H7 (cell line): ENCODE measurements around the gene MAPK7. TPM values are rescaled to one million over a fixed set of nuclear protein-coding genes. Genes with fewer than 3 reads are reported as not detected.
"Not testable (repeated sequence)": the region's sequence is repeated elsewhere in the genome, so short reads cannot be mapped to it uniquely, and the experiment has no call there.

ENCODE experiments used
- DNase-seq: peaks from one replicate; pipeline ENCODE4 v3.0.0; 2012
- H3K27me3 ChIP-seq: 2 replicates; pipeline ENCODE4 v1.6.0; 2011; ENCODE audit warnings: mild to moderate bottlenecking, low read length; ENCODE audit not compliant: control insufficient read depth, insufficient read depth
- H3K36me3 ChIP-seq: replicated peaks from 2 replicates; pipeline ENCODE4 v1.5.1; 2011; ENCODE audit warnings: low read length; ENCODE audit not compliant: control insufficient read depth, insufficient read depth
- H3K4me3 ChIP-seq: 2 replicates; pipeline ENCODE4 v1.5.1; 2011; ENCODE audit warnings: low read depth, mild to moderate bottlenecking, control low read depth, low read length, moderate library complexity; ENCODE audit not compliant: insufficient read depth
- total RNA-seq: library from RNA; depleted of rRNA; stranded (reverse); fragments of >200 nt; shearing (Covaris generic); gene quantifications from 2 replicates; pipeline ENCODE4 v1.2.3, GENCODE V29; 2014

MAPK7 gene
- total RNA-seq, 1 experiment from 2014 or later = 26.1 TPM

DNA sequence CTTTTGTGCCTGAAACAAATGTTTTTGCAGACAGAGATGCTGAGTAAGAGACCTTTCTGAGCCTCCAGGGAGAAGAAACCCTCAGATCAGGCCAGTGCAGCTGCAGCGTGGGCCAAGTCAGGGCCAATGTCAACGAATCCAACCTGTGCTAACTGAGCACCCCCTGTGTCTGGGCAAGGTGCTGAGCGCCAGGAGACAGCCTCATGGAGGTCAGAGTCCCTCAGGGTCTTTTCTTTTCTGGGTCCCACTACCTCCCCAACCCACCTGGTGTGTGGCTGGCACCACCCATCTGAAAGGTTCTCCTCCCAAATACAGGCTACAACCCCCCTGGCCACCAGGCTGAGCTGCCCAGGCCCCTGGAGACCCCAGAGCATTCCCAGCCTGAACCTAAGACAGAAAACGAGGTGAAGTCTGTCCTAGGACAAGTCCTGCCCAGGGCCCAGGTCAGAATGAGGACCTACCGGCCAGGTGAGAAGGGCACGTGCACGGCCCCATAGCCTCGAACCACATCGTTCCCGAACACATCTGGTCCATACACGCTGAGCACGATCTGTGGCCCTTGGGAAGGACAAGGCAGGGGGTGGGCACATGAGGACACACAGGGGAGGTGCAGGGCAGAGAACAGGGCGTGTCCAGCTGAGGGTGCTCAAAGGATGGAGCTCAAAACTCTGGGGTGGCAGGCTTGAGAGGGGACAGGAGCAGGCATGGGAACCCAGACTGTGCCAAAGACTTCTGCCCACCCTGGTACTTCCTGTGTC lies 30.8 kb upstream of the MAPK7 start:
- Histone ChIP-seq H3K36me3 (peaks cover 2% of the 10 kb centered on the region), H3K4me3 (no peak overlapping the region), H3K27me3 (no peaks in the 10 kb centered on the region)
- DNase-seq = peak; percentile 16

DNA sequence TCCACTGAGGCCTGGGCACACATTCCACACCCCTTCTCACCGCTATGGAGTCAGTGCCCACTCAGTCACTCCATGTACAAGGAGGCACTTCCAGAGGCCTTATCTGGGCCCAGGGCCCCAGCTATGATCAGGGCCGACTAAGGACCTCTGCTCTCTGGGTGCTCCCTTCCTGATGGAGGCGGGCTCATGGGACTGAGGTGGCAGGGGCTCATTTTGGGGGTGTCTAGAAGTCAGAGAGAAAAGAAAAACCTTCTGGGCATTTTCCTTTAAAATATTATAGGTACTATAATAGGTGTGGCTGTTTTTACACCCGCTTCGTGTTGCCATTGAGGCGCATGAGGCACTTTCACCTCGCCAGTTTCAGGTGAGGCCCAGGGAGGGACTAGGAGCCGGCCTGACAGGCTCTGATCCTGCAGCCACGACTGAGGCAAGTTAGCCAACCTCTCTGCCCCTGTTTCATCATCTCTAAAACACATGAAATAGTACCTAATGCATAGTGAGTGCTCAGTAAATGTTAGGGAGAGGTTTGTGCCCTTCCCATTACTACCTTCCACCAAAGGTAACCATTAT lies 30.1 kb upstream of the MAPK7 start:
- peaks cover 2% of the 10 kb centered on the region for H3K36me3 ChIP-seq
- H3K4me3 ChIP-seq = no peak overlapping the region
- peak; percentile 10 for DNase-seq
- H3K27me3 ChIP-seq = no peaks in the 10 kb centered on the region

DNA sequence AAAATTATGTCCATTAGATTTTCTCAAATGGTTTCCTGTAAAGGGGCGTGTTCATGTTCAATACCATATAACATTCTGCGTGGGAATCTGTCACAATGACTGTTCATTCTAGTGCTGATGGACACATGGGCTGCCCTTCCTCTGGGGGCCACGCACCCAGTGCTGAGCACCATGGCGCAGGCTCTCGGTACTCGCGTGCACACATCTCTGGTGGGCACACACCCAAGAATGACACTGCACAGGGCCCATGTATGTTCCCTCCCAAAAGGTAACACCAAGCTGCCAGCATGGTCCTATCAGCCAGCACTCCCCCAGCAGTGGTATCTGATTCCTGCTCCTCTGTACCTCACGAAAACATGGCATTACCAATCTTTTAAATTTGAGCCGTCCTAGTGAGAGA lies 29.5 kb upstream of the MAPK7 start:
- peaks cover 2% of the 10 kb centered on the region for H3K36me3 ChIP-seq
- H3K27me3 ChIP-seq = no peaks in the 10 kb centered on the region
- DNase-seq = no peak
- no peak overlapping the region for H3K4me3 ChIP-seq

DNA sequence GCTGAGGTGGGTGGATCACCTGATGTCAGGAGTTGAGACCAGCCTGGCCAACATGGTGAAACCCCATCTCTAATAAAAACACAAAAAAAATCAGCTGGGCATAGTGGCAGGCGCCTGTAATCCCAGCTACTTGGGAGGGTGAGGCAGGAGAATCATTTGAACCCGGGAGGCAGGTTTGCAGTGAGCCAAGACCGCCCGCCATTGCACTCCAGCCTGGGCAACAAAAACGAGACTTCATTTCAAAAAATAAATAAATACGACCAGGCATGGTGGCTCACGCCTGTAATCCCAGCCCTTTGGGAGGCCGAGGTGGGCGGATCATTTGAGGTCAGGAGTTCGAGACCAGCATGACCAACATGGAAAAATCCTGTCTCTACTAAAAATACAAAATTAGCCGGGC lies 24.9 kb upstream of the MAPK7 start:
- DNase-seq, H3K4me3 ChIP-seq, H3K27me3 ChIP-seq, H3K36me3 ChIP-seq: not testable (repeated sequence)

DNA sequence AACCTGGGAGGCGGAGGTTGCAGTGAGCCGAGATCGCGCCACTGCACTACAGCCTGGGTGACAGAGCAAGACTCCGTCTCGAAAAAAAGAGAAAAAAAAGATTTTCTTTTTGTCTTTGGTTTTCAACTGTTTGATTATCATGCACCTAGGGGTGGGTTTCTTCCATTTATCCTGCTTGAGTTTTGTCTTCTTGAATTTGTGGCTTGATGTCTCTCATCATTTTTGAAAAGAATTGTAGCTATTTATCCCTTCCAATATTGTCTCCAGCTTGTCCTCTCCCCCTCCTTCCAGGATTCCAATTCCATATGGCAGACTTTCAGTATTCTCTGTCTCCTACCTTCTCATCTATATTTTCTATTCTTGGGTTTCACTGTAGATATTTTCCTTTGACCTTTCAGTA lies 23.6 kb upstream of the MAPK7 start:
- Histone ChIP-seq H3K4me3 (no peak overlapping the region), H3K36me3 (peaks cover 9% of the 10 kb centered on the region), H3K27me3 (no peaks in the 10 kb centered on the region)
- DNase-seq = no peak

DNA sequence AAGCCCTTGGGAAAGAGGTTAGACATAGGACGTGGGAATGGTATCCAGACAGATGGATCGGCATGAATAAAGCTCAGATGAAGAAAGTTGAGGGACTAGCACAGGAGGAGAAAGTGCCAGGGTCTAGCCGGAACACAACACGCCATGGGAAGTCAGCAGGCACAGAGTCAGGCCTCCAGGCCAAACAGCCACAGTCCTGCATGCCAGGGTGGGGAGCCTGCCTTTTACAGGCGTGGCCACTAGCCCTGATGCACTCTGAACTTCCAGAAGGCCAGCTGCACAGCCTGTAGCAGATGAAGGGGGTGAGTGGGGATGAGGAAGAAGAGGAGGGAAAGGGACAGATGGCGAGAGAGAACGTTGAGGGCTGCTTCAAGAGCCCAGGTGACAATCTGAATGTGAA lies 20.9 kb upstream of the MAPK7 start:
- no peaks in the 10 kb centered on the region for H3K27me3 ChIP-seq
- no peak for DNase-seq
- H3K36me3 ChIP-seq = peaks cover 9% of the 10 kb centered on the region
- no peak overlapping the region for H3K4me3 ChIP-seq

DNA sequence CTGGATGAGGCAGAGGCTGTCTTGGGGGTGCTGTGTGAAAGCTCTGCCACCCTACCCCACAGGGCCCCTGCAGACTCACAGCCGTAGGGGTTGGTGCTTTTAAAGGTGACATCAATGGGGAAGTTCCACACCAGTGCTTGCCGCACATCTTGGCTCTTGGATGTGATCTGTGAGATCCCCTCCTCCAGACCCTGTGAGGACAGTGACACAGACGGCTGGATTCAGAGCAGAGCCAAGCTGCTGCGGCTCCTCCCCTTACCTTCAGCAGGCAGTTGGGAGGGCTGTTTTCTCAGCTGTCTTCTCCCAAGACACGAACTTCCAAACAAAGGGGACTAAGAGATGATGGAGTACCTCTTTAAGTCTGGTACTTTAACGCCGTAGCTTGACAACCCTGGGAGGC lies 20.5 kb upstream of the MAPK7 start:
- DNase-seq = no peak
- Histone ChIP-seq H3K4me3 (no peak overlapping the region), H3K27me3 (no peaks in the 10 kb centered on the region), H3K36me3 (peaks cover 9% of the 10 kb centered on the region)

DNA sequence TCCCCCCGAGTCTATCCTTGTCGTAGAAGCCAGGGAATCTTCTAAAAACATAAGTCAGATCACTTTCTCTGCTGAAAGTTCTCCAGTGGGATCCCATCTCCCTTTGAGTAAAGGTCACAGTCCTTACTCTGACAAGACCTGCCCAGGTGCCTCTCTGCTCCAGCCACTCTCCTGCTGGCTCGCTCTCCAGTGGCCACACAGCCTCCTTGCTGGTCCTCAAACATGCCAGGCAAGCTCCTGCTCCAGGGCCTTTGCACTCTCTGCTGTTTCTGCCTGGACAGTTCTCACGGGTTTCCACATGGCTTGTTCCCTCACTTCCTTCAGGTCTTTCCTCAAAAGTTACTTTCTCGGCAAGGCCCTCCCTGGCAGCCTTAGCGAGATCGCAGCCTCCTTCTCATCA lies 19.1 kb upstream of the MAPK7 start:
- H3K36me3 ChIP-seq = peaks cover 9% of the 10 kb centered on the region
- no peaks in the 10 kb centered on the region for H3K27me3 ChIP-seq
- DNase-seq = no peak
- no peak overlapping the region for H3K4me3 ChIP-seq

DNA sequence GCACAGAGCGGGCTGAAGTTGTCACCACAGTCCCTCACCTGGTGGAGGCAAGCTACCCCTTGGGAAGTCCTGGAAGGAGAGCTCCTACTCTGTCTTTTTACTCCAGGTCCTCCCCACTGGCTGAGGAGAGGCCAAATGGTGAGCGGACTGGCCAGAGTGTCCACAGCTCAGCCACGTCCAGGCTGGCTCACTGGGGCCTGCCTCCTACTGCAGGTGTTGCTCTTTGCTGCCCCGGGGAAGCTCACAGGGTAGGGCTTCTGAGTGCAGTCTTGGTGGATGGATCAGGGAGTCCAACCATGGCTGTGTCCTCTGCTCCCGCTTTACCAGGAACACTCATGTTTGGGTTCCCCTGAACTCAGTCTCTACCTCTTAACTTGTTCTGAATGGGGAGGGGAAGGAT lies 18.4 kb upstream of the MAPK7 start:
- peaks cover 9% of the 10 kb centered on the region for H3K36me3 ChIP-seq
- DNase-seq = no peak
- H3K27me3 ChIP-seq = no peaks in the 10 kb centered on the region
- H3K4me3 ChIP-seq = no peak overlapping the region

DNA sequence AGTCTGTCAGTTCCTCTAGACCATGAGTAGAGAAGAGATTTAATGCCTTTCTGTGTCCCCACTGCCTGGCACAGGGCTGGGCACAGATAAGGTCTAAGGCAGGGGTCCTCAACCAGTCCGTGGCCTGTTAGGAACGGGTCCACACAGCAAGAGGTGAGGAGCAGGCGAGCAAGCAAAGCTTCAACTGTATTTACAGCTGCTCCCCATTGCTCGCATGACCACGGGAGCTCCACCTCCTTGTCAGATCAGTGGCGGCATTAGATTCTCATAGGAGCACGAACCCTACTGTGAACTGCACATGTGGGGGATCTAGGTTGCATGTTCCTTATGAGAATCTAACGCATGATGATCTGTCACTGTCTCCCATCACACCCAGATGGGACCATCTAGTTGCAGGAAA lies 17.5 kb upstream of the MAPK7 start:
- no peak for DNase-seq

DNA sequence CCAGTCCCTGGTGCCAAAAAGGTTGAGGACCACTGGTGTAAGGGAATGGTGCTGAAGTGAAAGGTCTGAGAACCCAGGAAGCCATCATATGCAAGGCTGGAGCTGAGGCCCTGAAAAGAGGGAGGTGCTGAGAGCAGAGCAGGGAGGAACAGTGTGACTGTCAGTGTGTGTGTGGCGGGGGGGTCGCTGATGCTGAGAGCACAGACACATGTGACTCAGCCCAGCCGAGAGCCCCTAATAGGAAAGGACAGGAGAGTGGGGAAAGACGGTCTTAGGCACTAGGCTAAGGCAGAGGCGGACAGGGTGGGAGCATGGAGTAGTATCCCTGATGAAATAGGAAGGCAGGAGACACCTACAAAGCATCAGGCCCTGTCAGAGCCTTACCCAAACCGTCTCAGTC lies 17.0 kb upstream of the MAPK7 start:
- DNase-seq = no peak

More for the DNA sequence above, 17.5 kb upstream of the MAPK7 start:
- Histone ChIP-seq H3K4me3 (no peak overlapping the region), H3K27me3 (no peaks in the 10 kb centered on the region), H3K36me3 (peaks cover 9% of the 10 kb centered on the region)

DNA sequence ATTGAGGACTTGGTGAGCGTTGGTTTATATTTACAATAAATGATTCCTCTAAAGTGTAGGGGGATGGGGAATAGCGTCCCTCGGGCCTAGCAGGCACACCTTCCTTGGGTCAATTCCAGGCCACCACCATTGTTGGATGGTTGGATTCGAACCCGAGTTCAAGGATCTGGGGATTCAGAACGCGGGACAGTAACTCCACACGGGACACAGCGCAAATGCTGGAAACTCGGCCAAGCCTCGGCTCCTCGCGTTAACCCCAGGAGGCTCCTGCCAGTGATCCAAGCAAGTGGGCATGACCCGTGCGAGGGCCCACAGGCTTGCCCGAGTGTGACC lies 16.4 kb upstream of the MAPK7 start:
- peak overlapping the region; percentile 71 for H3K4me3 ChIP-seq
- H3K36me3 ChIP-seq = peaks cover 9% of the 10 kb centered on the region
- H3K27me3 ChIP-seq = no peaks in the 10 kb centered on the region
- DNase-seq = no peak

More for the DNA sequence above, 17.0 kb upstream of the MAPK7 start:
- H3K4me3 ChIP-seq = peak overlapping the region; percentile 71; the same call in 1 of the 2 replicates
- H3K27me3 ChIP-seq = no peaks in the 10 kb centered on the region
- H3K36me3 ChIP-seq = peaks cover 9% of the 10 kb centered on the region

DNA sequence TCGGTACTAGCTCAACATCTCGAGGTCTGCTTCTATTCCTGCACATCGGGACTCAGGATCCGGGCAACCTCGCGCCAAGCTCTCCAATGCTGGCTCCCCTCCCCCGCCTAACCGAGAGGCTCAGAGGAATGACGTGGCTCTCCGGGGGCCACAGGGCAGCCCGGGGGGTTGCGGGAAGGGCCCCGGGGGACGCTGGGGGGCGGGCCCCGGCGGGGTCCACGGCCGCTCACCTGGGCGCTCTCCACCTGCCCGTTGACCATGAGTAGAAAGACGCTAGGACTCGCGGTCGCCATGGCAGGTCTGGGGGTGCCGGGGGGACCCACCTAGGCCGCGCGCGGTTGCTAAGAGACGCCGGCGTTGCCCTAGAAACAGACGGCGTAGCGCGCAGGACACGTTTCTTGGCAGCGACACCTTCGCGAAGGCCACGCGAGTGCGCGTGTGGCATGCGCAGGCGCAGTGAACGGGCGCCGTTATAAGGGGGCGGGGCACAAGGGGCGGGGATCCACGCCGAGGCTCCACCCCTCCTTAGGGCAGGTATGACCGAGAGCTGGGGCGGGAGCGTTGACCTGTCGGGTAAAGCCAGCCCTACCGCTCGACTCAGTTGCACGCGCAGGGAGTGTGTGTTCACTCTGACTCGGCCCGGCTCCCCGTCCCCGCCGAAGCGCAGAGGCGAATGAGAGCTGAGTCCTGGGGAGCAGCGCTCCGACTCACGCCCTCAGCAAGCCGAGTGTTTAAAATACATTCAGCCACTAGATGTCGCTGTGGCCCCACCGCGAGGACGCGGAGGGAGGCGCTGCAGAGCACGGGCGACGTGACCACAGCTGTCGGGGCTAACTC lies 15.8 kb upstream of the MAPK7 start, which contains the start of gene B9D1:
B9D1 (minus strand) TSS at position 447 of the 837 bp plus-strand sequence; CDS start at position 293, 154 bp downstream.
- Histone ChIP-seq H3K36me3 (peaks cover 5% of the 10 kb centered on the region), H3K4me3 (peak within 1 kb of the TSS; percentile 71), H3K27me3 (no peaks in the 10 kb centered on the region)
- peak; percentile 98 for DNase-seq

DNA sequence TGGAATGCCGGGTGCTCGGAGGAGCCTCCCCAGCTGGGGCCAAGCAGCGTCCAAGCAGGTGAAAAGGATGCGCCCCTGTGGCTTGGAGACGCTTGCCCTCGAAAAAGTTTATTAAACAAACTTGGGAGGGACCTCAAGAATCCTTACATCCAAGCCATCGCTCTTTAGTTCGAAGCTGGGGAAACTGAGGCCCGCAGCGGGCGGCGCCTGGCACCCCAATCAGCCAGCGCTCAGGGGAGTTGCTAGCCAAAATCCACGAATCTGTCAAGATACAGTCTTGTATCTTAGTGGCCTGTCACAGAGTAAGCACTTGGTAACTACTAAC lies 15.2 kb upstream of the MAPK7 start:
- peaks cover 3% of the 10 kb centered on the region for H3K36me3 ChIP-seq
- H3K4me3 ChIP-seq = peak overlapping the region; percentile 71
- no peak for DNase-seq
- H3K27me3 ChIP-seq = no peaks in the 10 kb centered on the region

DNA sequence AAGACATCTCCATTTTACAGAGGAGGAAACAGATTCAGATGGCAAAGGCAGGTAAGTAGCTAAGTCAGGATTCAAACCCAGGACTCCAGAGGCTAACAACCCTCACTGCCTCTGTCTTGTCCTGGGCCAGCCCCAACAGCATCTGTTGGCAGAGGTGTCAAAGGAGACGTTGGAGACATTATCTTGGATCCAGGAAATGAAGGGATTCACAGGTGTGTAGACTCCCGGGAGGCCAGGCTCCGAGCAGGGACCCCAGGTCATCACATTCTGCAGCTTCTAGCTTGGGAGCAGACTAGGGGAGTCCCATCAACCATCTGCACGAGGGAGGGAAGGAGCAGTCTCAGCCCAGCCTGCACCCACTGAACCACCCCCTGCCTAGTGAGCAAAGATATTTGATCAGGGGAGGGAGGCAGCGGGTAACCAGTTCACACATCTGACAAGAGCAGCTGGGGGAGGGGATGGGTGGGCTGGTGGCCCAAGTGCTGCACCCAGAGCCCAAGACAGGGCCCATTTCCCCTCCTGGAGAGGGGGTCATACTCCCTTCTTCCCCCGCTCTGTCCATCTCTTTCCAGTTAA lies 14.8 kb upstream of the MAPK7 start:
- no peak for DNase-seq
- H3K36me3 ChIP-seq = peaks cover 3% of the 10 kb centered on the region
- no peaks in the 10 kb centered on the region for H3K27me3 ChIP-seq
- no peak overlapping the region for H3K4me3 ChIP-seq
